Mucosa of stomach (tissue), 1 donor: ENCODE measurements around the gene ITGB1.
"Not testable (repeated sequence)": the region's sequence is repeated elsewhere in the genome, so short reads cannot be mapped to it uniquely, and the experiment has no call there.

Experiments used
- H3K27me3 ChIP-seq: one replicate; pipeline ENCODE4 v1.7.0; 2013; ENCODE audit warnings: mild to moderate bottlenecking, low read length; ENCODE audit not compliant: control insufficient read depth, insufficient read depth
- H3K36me3 ChIP-seq: one replicate; pipeline ENCODE4 v1.7.0; 2013; ENCODE audit warnings: low read length; ENCODE audit not compliant: control insufficient read depth, insufficient read depth
- H3K4me1 ChIP-seq: one replicate; pipeline ENCODE4 v1.7.0; 2013; ENCODE audit warnings: mild to moderate bottlenecking, low read length; ENCODE audit not compliant: control insufficient read depth, insufficient read depth
- H3K4me3 ChIP-seq: one replicate; pipeline ENCODE4 v1.7.0; 2013; ENCODE audit warnings: low read length
- H3K9ac ChIP-seq: one replicate; pipeline ENCODE4 v1.7.0; 2013; ENCODE audit warnings: mild to moderate bottlenecking, low read length, moderate library complexity
- H3K9me3 ChIP-seq: one replicate; pipeline ENCODE4 v1.7.0; 2013; ENCODE audit warnings: mild to moderate bottlenecking, low read length, moderate library complexity; ENCODE audit not compliant: control insufficient read depth
- donor health status: Pancreatic carcinoma.

The ITGB1 gene

GRCh38 chr10:32977846-32978809 lies 20.1 kb upstream of the ITGB1 start:
- H3K36me3 ChIP-seq, H3K9me3 ChIP-seq, H3K27me3 ChIP-seq, H3K4me3 ChIP-seq, H3K9ac ChIP-seq: not testable (repeated sequence)
- peaks cover 27% of the 10 kb centered on the region for H3K4me1 ChIP-seq

GRCh38 chr10:32976338-32976737 lies 18.3 kb upstream of the ITGB1 start:
- Histone ChIP-seq H3K27me3 (no peaks in the 10 kb centered on the region), H3K9ac (no peak overlapping the region), H3K36me3 (no peaks in the 10 kb centered on the region), H3K9me3 (no peaks in the 10 kb centered on the region), H3K4me1 (peaks cover 30% of the 10 kb centered on the region), H3K4me3 (no peak overlapping the region)

GRCh38 chr10:32972929-32973328 lies 14.9 kb upstream of the ITGB1 start:
- Histone ChIP-seq H3K9me3 (no peaks in the 10 kb centered on the region), H3K36me3 (no peaks in the 10 kb centered on the region), H3K27me3 (no peaks in the 10 kb centered on the region), H3K9ac (no peak overlapping the region), H3K4me1 (peaks cover 19% of the 10 kb centered on the region), H3K4me3 (no peak overlapping the region)

GRCh38 chr10:32972460-32972859 lies 14.4 kb upstream of the ITGB1 start:
- no peak overlapping the region for H3K4me3 ChIP-seq
- H3K36me3 ChIP-seq = no peaks in the 10 kb centered on the region
- peak overlapping the region; percentile 8 for H3K9ac ChIP-seq
- no peaks in the 10 kb centered on the region for H3K9me3 ChIP-seq
- peaks cover 19% of the 10 kb centered on the region for H3K4me1 ChIP-seq
- no peaks in the 10 kb centered on the region for H3K27me3 ChIP-seq

GRCh38 chr10:32971536-32972091 lies 13.6 kb upstream of the ITGB1 start:
- Histone ChIP-seq H3K27me3 (no peaks in the 10 kb centered on the region), H3K4me3 (no peak overlapping the region), H3K36me3 (no peaks in the 10 kb centered on the region), H3K9ac (peak overlapping the region; percentile 8), H3K9me3 (no peaks in the 10 kb centered on the region), H3K4me1 (peaks cover 19% of the 10 kb centered on the region)

GRCh38 chr10:32970910-32971309 lies 12.9 kb upstream of the ITGB1 start:
- Histone ChIP-seq H3K4me3 (no peak overlapping the region), H3K9me3 (no peaks in the 10 kb centered on the region)

GRCh38 chr10:32964270-32964669 lies 6.2 kb upstream of the ITGB1 start:
- Histone ChIP-seq H3K4me1 (peaks cover 15% of the 10 kb centered on the region), H3K9ac (no peak overlapping the region), H3K36me3 (no peaks in the 10 kb centered on the region), H3K27me3 (no peaks in the 10 kb centered on the region), H3K4me3 (no peak overlapping the region), H3K9me3 (no peaks in the 10 kb centered on the region)

More at GRCh38 chr10:32970910-32971309, 12.9 kb upstream of the ITGB1 start:
- H3K4me1 ChIP-seq = peaks cover 19% of the 10 kb centered on the region
- no peaks in the 10 kb centered on the region for H3K27me3 ChIP-seq
- no peak overlapping the region for H3K9ac ChIP-seq
- no peaks in the 10 kb centered on the region for H3K36me3 ChIP-seq

GRCh38 chr10:32963096-32963495 lies 5.1 kb upstream of the ITGB1 start:
- Histone ChIP-seq H3K4me3 (no peak overlapping the region), H3K9ac (no peak overlapping the region), H3K27me3 (no peaks in the 10 kb centered on the region), H3K36me3 (no peaks in the 10 kb centered on the region), H3K9me3 (no peaks in the 10 kb centered on the region), H3K4me1 (peaks cover 15% of the 10 kb centered on the region)

- Histone ChIP-seq H3K4me3 (no peak overlapping the region), H3K4me1 (peaks cover 15% of the 10 kb centered on the region), H3K9me3 (no peaks in the 10 kb centered on the region)
Observed at GRCh38 chr10:32962521-32962920, 4.5 kb upstream of the ITGB1 start.

GRCh38 chr10:32961895-32962369 lies 3.9 kb upstream of the ITGB1 start:
- Histone ChIP-seq H3K9ac (no peak overlapping the region), H3K4me1 (peaks cover 15% of the 10 kb centered on the region), H3K36me3 (no peaks in the 10 kb centered on the region), H3K9me3 (no peaks in the 10 kb centered on the region), H3K27me3 (no peaks in the 10 kb centered on the region), H3K4me3 (no peak overlapping the region)

More at GRCh38 chr10:32962521-32962920, 4.5 kb upstream of the ITGB1 start:
- H3K36me3 ChIP-seq = no peaks in the 10 kb centered on the region
- no peak overlapping the region for H3K9ac ChIP-seq
- no peaks in the 10 kb centered on the region for H3K27me3 ChIP-seq

GRCh38 chr10:32961343-32961894 lies 3.4 kb upstream of the ITGB1 start:
- Histone ChIP-seq H3K36me3 (no peaks in the 10 kb centered on the region), H3K4me1 (peaks cover 15% of the 10 kb centered on the region), H3K27me3 (no peaks in the 10 kb centered on the region), H3K4me3 (no peak overlapping the region), H3K9ac (no peak overlapping the region), H3K9me3 (no peaks in the 10 kb centered on the region)

GRCh38 chr10:32960022-32960421 lies 2.0 kb upstream of the ITGB1 start:
- no peaks in the 10 kb centered on the region for H3K9me3 ChIP-seq
- no peaks in the 10 kb centered on the region for H3K27me3 ChIP-seq
- H3K4me1 ChIP-seq = peaks cover 22% of the 10 kb centered on the region
- H3K36me3 ChIP-seq = no peaks in the 10 kb centered on the region
- no peak overlapping the region for H3K9ac ChIP-seq
- no peak overlapping the region for H3K4me3 ChIP-seq
